ENCODE results near the gene PLEKHA5. TPM values are rescaled to one million over a fixed set of nuclear protein-coding genes. Genes with fewer than 3 reads are reported as not detected.
A peak's percentile ranks its signal among the peaks of the same experiment; 100 is the strongest.

Gene PLEKHA5
- total and polyA plus RNA-seq, 2 of the 4 experiments (the other 2 are of a cell fraction) = 5.3 to 12.2 TPM

GRCh38 chr12:19410629-19411185, 281.2 kb downstream of the PLEKHA5 start:
- H3K4me3 ChIP-seq (ENCODE audit: insufficient read depth, low read depth, low read length) = no peak overlapping the region
- H3K36me3 ChIP-seq (ENCODE audit: control insufficient read depth, insufficient read depth, low read length) = no peaks in the 10 kb centered on the region
- no peak overlapping the region for H3K23ac ChIP-seq (ENCODE audit: low read depth, low read length)
- H2AFZ ChIP-seq (replicated peaks; ENCODE audit: low read length, poor library complexity) = no peak overlapping the region
- no peak overlapping the region for H2AK5ac ChIP-seq (ENCODE audit: low read depth, low read length)
- no peaks in the 10 kb centered on the region for H4K20me1 ChIP-seq (ENCODE audit: insufficient read depth, low read length)
- in situ Hi-C loops (cut with MboI; ENCODE audit: low sequenced_read_pairs) = no loop called here
- no peak overlapping the region for H3K14ac ChIP-seq (replicated peaks; ENCODE audit: low read depth, low read length)
- no peak overlapping the region for H3K18ac ChIP-seq (ENCODE audit: low read depth, low read length)
- H3K79me1 ChIP-seq (ENCODE audit: low read depth in 1 of 2, low read length in 2 of 2) = no peaks in the 10 kb centered on the region
- no peak for DNase-seq
- dilution Hi-C loops (cut with HindIII; ENCODE audit: low sequenced_read_pairs, unreplicated experiment) = no loop called here
- H2BK20ac ChIP-seq (ENCODE audit: low read depth, low read length) = no peak overlapping the region
- ATAC-seq (ENCODE audit: low read depth) = no peak
- H4K5ac ChIP-seq (ENCODE audit: low read depth, low read length) = no peak overlapping the region
- no peaks in the 10 kb centered on the region for H3K9me3 ChIP-seq (ENCODE audit: control insufficient read depth, insufficient read depth, low read length)
- 0 out of 2 replicates have a peak, but pooled peaks cover 3% of the 10 kb centered on the region for H3K4me1 ChIP-seq (ENCODE audit: control insufficient read depth, insufficient read depth, low read length)
- ChIA-PET CTCF (no interaction called here), POLR2A (ENCODE audit: unreplicated experiment) (no interaction called here)
- H2BK120ac ChIP-seq (ENCODE audit: low read depth, low read length) = no peak overlapping the region
- H3K56ac ChIP-seq (ENCODE audit: extremely low read depth, insufficient read depth, low read length) = no peak overlapping the region
- no peak overlapping the region for H2BK5ac ChIP-seq (ENCODE audit: low read depth, low read length, poor library complexity, severe bottlenecking)
- no peak overlapping the region for H3K27ac ChIP-seq (ENCODE audit: insufficient read depth, low read length)
- BruUV-seq (replicated peaks) = no TSS peak
- intact Hi-C loops (cut with micrococcal nuclease) = no loop called here
- no peak overlapping the region for H3K4ac ChIP-seq (ENCODE audit: low read depth, low read length)
- H4K8ac ChIP-seq (ENCODE audit: low read depth in 2 of 2, low read length in 2 of 2) = no peak overlapping the region
- WGBS, 2 experiments (ENCODE audit: extremely low coverage in 2 of 2, insufficient read length in 1 of 2) = 67% methylated on average over 2 of the region's 7 CpGs; no CpG with 5 or more reads in 1 of the 2 experiments
- H2BK15ac ChIP-seq (ENCODE audit: low read depth, low read length) = no peak overlapping the region
- 0 out of 2 replicates have a peak, but pooled peaks cover 3% of the 10 kb centered on the region for H3K9me1 ChIP-seq (ENCODE audit: insufficient read depth, low read length)
- H3K27me3 ChIP-seq (ENCODE audit: control insufficient read depth, insufficient read depth, low read length) = no peaks in the 10 kb centered on the region
- no peak overlapping the region for H2AK9ac ChIP-seq (replicated peaks; ENCODE audit: low read depth, low read length, poor library complexity)
- TF ChIP-seq, protein P1, sequence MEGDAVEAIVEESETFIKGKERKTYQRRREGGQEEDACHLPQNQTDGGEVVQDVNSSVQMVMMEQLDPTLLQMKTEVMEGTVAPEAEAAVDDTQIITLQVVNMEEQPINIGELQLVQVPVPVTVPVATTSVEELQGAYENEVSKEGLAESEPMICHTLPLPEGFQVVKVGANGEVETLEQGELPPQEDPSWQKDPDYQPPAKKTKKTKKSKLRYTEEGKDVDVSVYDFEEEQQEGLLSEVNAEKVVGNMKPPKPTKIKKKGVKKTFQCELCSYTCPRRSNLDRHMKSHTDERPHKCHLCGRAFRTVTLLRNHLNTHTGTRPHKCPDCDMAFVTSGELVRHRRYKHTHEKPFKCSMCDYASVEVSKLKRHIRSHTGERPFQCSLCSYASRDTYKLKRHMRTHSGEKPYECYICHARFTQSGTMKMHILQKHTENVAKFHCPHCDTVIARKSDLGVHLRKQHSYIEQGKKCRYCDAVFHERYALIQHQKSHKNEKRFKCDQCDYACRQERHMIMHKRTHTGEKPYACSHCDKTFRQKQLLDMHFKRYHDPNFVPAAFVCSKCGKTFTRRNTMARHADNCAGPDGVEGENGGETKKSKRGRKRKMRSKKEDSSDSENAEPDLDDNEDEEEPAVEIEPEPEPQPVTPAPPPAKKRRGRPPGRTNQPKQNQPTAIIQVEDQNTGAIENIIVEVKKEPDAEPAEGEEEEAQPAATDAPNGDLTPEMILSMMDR (conservative IDR thresholded peaks at IDR 0.05; ENCODE audit: low read depth, low read length) = no peak
- TF ChIP-seq MAFK (IDR thresholded peaks at IDR 0.05; ENCODE audit: low read depth, low read length) = peak; percentile 99
- H4K91ac ChIP-seq (ENCODE audit: insufficient read depth, low read depth, low read length) = no peak overlapping the region
- H3K4me2 ChIP-seq (ENCODE audit: low read depth, low read length) = no peak overlapping the region
- H3K9ac ChIP-seq (ENCODE audit: low read depth, low read length) = no peak overlapping the region

All from IMR-90 (cell line).